H9 (cell line): ENCODE results near the gene RABL6. TPM values are rescaled to one million over a fixed set of nuclear protein-coding genes. Genes with fewer than 3 reads are reported as not detected.

ENCODE experiments used
- DNase-seq: peaks from one replicate; pipeline ENCODE4 v3.0.0-alpha.2; 2017
- H2AFZ ChIP-seq: one replicate; pipeline ENCODE4 v1.6.1; 2013; ENCODE audit warnings: mild to moderate bottlenecking, low read length, control low read depth, moderate library complexity
- H2AK5ac ChIP-seq: 2 replicates; pipeline ENCODE4 v1.6.1; 2013; ENCODE audit warnings: low read length, control low read depth, mixed read lengths; ENCODE audit not compliant: insufficient read length
- H2BK120ac ChIP-seq: one replicate; pipeline ENCODE4 v1.6.1; 2013; ENCODE audit warnings: low read depth, mild to moderate bottlenecking, low read length, control low read depth, inconsistent platforms; ENCODE audit not compliant: poor library complexity, severe bottlenecking
- H2BK12ac ChIP-seq: 2 replicates; pipeline ENCODE4 v1.6.1; 2013; ENCODE audit warnings: low read length, control low read depth, mixed read lengths, low read depth; ENCODE audit not compliant: insufficient read length
- H2BK15ac ChIP-seq: 2 replicates; pipeline ENCODE4 v1.6.1; 2013; ENCODE audit warnings: low read depth, low read length, control low read depth
- H2BK20ac ChIP-seq: one replicate; pipeline ENCODE4 v1.6.1; 2013; ENCODE audit warnings: low read depth, mild to moderate bottlenecking, low read length, control low read depth, inconsistent platforms; ENCODE audit not compliant: poor library complexity, severe bottlenecking
- H2BK5ac ChIP-seq: 2 replicates; pipeline ENCODE4 v1.6.1; 2013; ENCODE audit warnings: low read length, control low read depth, mixed read lengths; ENCODE audit not compliant: insufficient read length
- H3K14ac ChIP-seq: 2 replicates; pipeline ENCODE4 v1.6.1; 2013; ENCODE audit warnings: low read length, control low read depth; ENCODE audit not compliant: insufficient read depth
- H3K18ac ChIP-seq: 2 replicates; pipeline ENCODE4 v1.6.1; 2013; ENCODE audit warnings: low read depth, mild to moderate bottlenecking, mixed read lengths, low read length, control low read depth; ENCODE audit not compliant: insufficient read length
- H3K23ac ChIP-seq: 2 replicates; pipeline ENCODE4 v1.6.1; 2013; ENCODE audit warnings: low read length, control low read depth, mixed read lengths, low read depth; ENCODE audit not compliant: insufficient read length
- H3K23me2 ChIP-seq: 2 replicates; pipeline ENCODE4 v1.6.1; 2013; ENCODE audit warnings: low read depth, mild to moderate bottlenecking, mixed read lengths, low read length, control low read depth; ENCODE audit not compliant: insufficient read length, poor library complexity, severe bottlenecking
- H3K27ac ChIP-seq: 2 replicates; pipeline ENCODE4 v1.5.1; 2013; ENCODE audit warnings: low read length, control low read depth, mixed read lengths, low read depth; ENCODE audit not compliant: insufficient read length
- H3K27me3 ChIP-seq: 2 replicates; pipeline ENCODE4 v1.6.1; 2013; ENCODE audit warnings: low read length, control low read depth, inconsistent platforms; ENCODE audit not compliant: insufficient read depth
- H3K4ac ChIP-seq: 2 replicates; pipeline ENCODE4 v1.6.1; 2013; ENCODE audit warnings: low read depth, mild to moderate bottlenecking, control low read depth, inconsistent platforms, low read length, moderate library complexity
- H3K4me1 ChIP-seq: 2 replicates; pipeline ENCODE4 v1.6.1; 2013; ENCODE audit warnings: low read length, control low read depth, inconsistent platforms; ENCODE audit not compliant: insufficient read depth
- H3K4me2 ChIP-seq: 2 replicates; pipeline ENCODE4 v1.6.1; 2013; ENCODE audit warnings: low read length, control low read depth, mixed read lengths; ENCODE audit not compliant: insufficient read length, insufficient read depth
- H3K56ac ChIP-seq: 2 replicates; pipeline ENCODE4 v1.6.1; 2013; ENCODE audit warnings: low read depth, mild to moderate bottlenecking, mixed read lengths, low read length, control low read depth; ENCODE audit not compliant: insufficient read length
- H3K79me1 ChIP-seq: 2 replicates; pipeline ENCODE4 v1.6.1; 2013; ENCODE audit warnings: low read depth, mild to moderate bottlenecking, moderate library complexity, low read length, control low read depth, inconsistent platforms; ENCODE audit not compliant: insufficient read depth, poor library complexity, severe bottlenecking
- H3K79me2 ChIP-seq: 2 replicates; pipeline ENCODE4 v1.6.1; 2013; ENCODE audit warnings: low read length, control low read depth, inconsistent platforms; ENCODE audit not compliant: insufficient read depth
- H3K9ac ChIP-seq: 2 replicates; pipeline ENCODE4 v1.6.1; 2013; ENCODE audit warnings: low read length, control low read depth, mixed read lengths; ENCODE audit not compliant: insufficient read length; ENCODE audit errors: extremely low read depth
- H3K9me3 ChIP-seq: one replicate; pipeline ENCODE4 v1.6.1; 2013; ENCODE audit warnings: low read depth, low read length, inconsistent platforms; ENCODE audit not compliant: control insufficient read depth
- H3T11ph ChIP-seq: one replicate; pipeline ENCODE4 v1.6.1; 2013; ENCODE audit warnings: mild to moderate bottlenecking, low read length, control low read depth, inconsistent platforms
- H4K20me1 ChIP-seq: one replicate; pipeline ENCODE4 v1.6.1; 2013; ENCODE audit not compliant: control insufficient read depth, insufficient read length, insufficient read depth
- H4K5ac ChIP-seq: 2 replicates; pipeline ENCODE4 v1.6.1; 2013; ENCODE audit warnings: low read depth, mild to moderate bottlenecking, mixed read lengths, low read length, control low read depth; ENCODE audit not compliant: insufficient read length
- H4K8ac ChIP-seq: replicated peaks from 2 replicates; pipeline ENCODE4 v1.6.1; 2013; ENCODE audit warnings: low read length, control low read depth, mixed read lengths, low read depth; ENCODE audit not compliant: insufficient read length
- H4K91ac ChIP-seq: 2 replicates; pipeline ENCODE4 v1.6.1; 2013; ENCODE audit warnings: low read depth, mild to moderate bottlenecking, moderate library complexity, mixed read lengths, low read length, control low read depth; ENCODE audit not compliant: insufficient read length
- H3K27ac Mint-ChIP-seq, 3 experiments: 2 replicates in 2 of 3; 3 replicates in 1 of 3; pipeline ENCODE4 v1.8.0; 2020 to 2021; ENCODE audit warnings: mixed read lengths in 3 of 3, mild to moderate bottlenecking in 1 of 3, moderate library complexity in 1 of 3
- H3K27me3 Mint-ChIP-seq: 2 replicates; pipeline ENCODE4 v1.8.0; 2021; ENCODE audit warnings: low read depth, mild to moderate bottlenecking, moderate library complexity, mixed read lengths
- H3K36me3 Mint-ChIP-seq, 3 experiments: 2 replicates in 2 of 3; 3 replicates in 1 of 3; pipeline ENCODE4 v1.8.0; 2020 to 2021; ENCODE audit warnings: low read depth in 3 of 3, mixed read lengths in 3 of 3; ENCODE audit not compliant: insufficient read depth in 1 of 3
- H3K4me1 Mint-ChIP-seq, 2 experiments: 2 replicates each; pipeline ENCODE4 v1.8.0; 2020; ENCODE audit warnings: mixed read lengths in 2 of 2
- H3K4me3 Mint-ChIP-seq, 2 experiments: 2 replicates in 1 of 2; 3 replicates in 1 of 2; pipeline ENCODE4 v1.8.0; 2020 to 2021; ENCODE audit warnings: mild to moderate bottlenecking in 2 of 2, mixed read lengths in 2 of 2, moderate library complexity in 1 of 2
- H3K9me3 Mint-ChIP-seq, 2 experiments: 2 replicates in 1 of 2; 3 replicates in 1 of 2; pipeline ENCODE4 v1.8.0; 2020; ENCODE audit warnings: mild to moderate bottlenecking in 2 of 2, mixed read lengths in 2 of 2, moderate library complexity in 1 of 2
- CTCF ChIP-seq: fragments of 200-600 bp; sonication (generic); conservative IDR thresholded peaks from 3 replicates; pipeline ENCODE4 v1.8.0; 2021; ENCODE audit warnings: antibody characterized with exemption, mild to moderate bottlenecking
- WGBS: extraction: QIAGEN DNeasy Blood & Tissue Kit; methylation state at CpG from one replicate; pipeline ENCODE4 v1.1.7; 2013; ENCODE audit warnings: missing lambda C conversion rate, low lambda C conversion rate, mixed read lengths; ENCODE audit not compliant: insufficient read length; ENCODE audit errors: extremely low coverage; 5-methylcytosine and 5-hydroxymethylcytosine counted together
- total RNA-seq: library from RNA; stranded (reverse); gene quantifications from 2 replicates; pipeline ENCODE4 v1.2.1, GENCODE V29; 2021

Gene RABL6
- total RNA-seq, 1 experiment from 2014 or later = 108 TPM

DNA sequence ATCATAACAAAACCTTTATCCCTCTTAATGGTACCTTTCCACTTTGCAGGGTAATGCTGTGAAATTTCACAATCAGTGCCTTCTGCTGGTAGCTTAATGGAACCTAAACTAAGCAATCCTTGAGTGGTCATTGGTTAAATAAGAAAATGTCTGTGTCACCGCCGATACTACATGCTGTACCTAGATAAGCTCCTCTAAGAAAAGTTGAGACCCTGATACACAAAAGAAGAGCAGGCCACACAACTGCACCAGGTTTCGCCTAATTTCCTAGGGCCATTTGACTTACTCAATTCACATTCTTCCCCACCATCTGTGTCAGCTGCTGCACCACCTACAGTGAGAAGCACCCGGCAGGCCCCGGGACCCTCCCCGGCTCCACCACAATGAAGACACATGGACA, 67.4 kb downstream of the RABL6 start:
- Histone ChIP-seq H3K23ac (no peak overlapping the region), H3K27ac (no peak overlapping the region), H3K4me1 (no peaks in the 10 kb centered on the region), H2BK12ac (no peak overlapping the region), H3K9ac (no peak overlapping the region), H3K14ac (no peak overlapping the region), H2BK20ac (no peak overlapping the region), H4K20me1 (no peaks in the 10 kb centered on the region), H2AFZ (no peak overlapping the region), H3K23me2 (no peaks in the 10 kb centered on the region), H3T11ph (no peak overlapping the region), H3K18ac (no peak overlapping the region), H4K91ac (no peak overlapping the region), H2BK15ac (no peak overlapping the region), H3K9me3 (peaks cover 9% of the 10 kb centered on the region), H3K56ac (no peak overlapping the region), H2BK120ac (no peak overlapping the region), H4K8ac (no peak overlapping the region), H3K4ac (no peak overlapping the region), H3K27me3 (no peaks in the 10 kb centered on the region), H3K4me2 (no peak overlapping the region), H2BK5ac (no peak overlapping the region), H3K79me2 (no peaks in the 10 kb centered on the region), H2AK5ac (no peak overlapping the region), H3K79me1 (no peaks in the 10 kb centered on the region), H4K5ac (no peak overlapping the region)
- no peak overlapping the region for H3K4me3 Mint-ChIP-seq
- H3K27me3 Mint-ChIP-seq = peaks cover 33% of the 10 kb centered on the region
- TF ChIP-seq CTCF = no peak
- peaks cover 46 to 47% of the 10 kb centered on the region in 2 experiments for H3K9me3 Mint-ChIP-seq
- WGBS = no CpG with 5 or more reads among the region's 6 CpGs
- H3K27ac Mint-ChIP-seq = no peak overlapping the region
- no peaks in the 10 kb centered on the region for H3K4me1 Mint-ChIP-seq
- H3K36me3 Mint-ChIP-seq = peaks cover 1 to 9% (median 8%) of the 10 kb centered on the region in 3 experiments; a peak in 5 of 7 replicates
- DNase-seq = no peak
